ENCODE data around the gene FPR1. TPM values are rescaled to one million over a fixed set of nuclear protein-coding genes. Genes with fewer than 3 reads are reported as not detected.

FPR1 gene
- total and polyA plus RNA-seq, 2 experiments from 2014 or later = not detected

DNA sequence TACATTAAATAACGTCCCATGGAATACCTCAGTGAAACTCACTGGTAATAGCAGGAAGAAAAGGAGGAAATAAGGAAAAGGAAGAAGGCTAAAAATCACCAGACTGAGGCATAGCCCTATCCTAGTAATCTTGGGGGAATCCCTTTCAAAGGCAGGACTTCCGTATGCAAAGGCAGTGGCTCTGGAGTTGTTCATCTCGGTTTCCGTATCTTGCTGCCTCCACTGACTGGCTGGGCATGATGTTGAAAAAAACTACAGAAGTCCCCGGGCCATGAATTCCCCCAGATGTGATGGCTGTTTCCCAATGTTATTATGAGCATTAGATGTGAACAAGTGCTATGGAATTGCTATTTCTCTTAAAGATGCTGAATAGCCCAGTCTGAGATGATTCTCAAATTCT lies 14.8 kb upstream of the FPR1 start:
- DNase-seq = no peak
- Histone ChIP-seq H3F3A (ENCODE audit: insufficient read depth) (no peaks in the 10 kb centered on the region), H3K9ac (no peak overlapping the region), H3K9me3 (ENCODE audit: low read depth) (no peaks in the 10 kb centered on the region), H3K4me2 (ENCODE audit: unreplicated experiment) (no peak overlapping the region), H3K79me2 (ENCODE audit: insufficient read depth) (no peaks in the 10 kb centered on the region), H3K27me3 (replicated peaks; ENCODE audit: insufficient read depth) (peaks cover 7% of the 10 kb centered on the region; the same call in 1 of the 2 replicates), H4K20me1 (ENCODE audit: insufficient read depth) (no peaks in the 10 kb centered on the region), H3K4me3 (no peak overlapping the region), H3K9me2 (ENCODE audit: insufficient read depth) (no peaks in the 10 kb centered on the region), H2AFZ (no peak overlapping the region), H3K27ac (no peak overlapping the region), H3K36me3 (ENCODE audit: low read depth) (no peaks in the 10 kb centered on the region), H3K4me1 (ENCODE audit: insufficient read depth) (no peaks in the 10 kb centered on the region)
- TF ChIP-seq EZH2 (IDR thresholded peaks at IDR 0.05; ENCODE audit: insufficient read depth, poor library complexity, severe bottlenecking) = no peak
- no peak for TF ChIP-seq EZH2phosphoT487 (IDR thresholded peaks at IDR 0.05; ENCODE audit: insufficient read depth, low read depth)
- 32 to 36% methylated on average over 5 of the region's 5 CpGs for WGBS, 2 experiments (ENCODE audit: low coverage in 1 of 2, low lambda C conversion rate in 2 of 2, missing lambda C conversion rate in 2 of 2)
- in situ Hi-C loops (cut with MboI) = no loop called here

DNA sequence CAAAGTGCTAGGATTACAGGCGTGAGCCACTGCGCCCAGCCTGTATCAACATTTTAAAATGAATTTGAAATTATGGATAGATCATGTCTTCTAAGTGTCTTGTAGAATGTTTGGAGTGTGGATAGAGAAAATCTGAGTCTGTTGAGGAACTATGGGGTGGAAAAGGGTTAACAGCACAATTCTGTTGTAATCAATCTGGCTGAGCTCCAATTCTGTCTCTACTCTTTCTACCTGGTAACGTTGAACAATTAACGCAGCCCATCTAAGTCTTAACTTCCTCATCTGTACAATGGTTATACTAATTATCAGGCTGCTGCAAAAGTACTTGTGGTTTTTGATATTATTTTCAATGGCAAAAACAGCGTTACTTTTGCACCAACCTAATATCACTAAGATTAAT lies 13.4 kb upstream of the FPR1 start:
- Histone ChIP-seq H3K4me1 (ENCODE audit: insufficient read depth) (no peaks in the 10 kb centered on the region), H3K9me3 (ENCODE audit: low read depth) (no peaks in the 10 kb centered on the region), H2AFZ (no peak overlapping the region), H3K36me3 (ENCODE audit: low read depth) (no peaks in the 10 kb centered on the region), H3K4me3 (no peak overlapping the region), H3K27me3 (replicated peaks; ENCODE audit: insufficient read depth) (peaks cover 7% of the 10 kb centered on the region; the same call in 1 of the 2 replicates), H3K9ac (no peak overlapping the region), H3K9me2 (ENCODE audit: insufficient read depth) (no peaks in the 10 kb centered on the region), H4K20me1 (ENCODE audit: insufficient read depth) (no peaks in the 10 kb centered on the region), H3F3A (ENCODE audit: insufficient read depth) (no peaks in the 10 kb centered on the region), H3K4me2 (ENCODE audit: unreplicated experiment) (no peak overlapping the region), H3K79me2 (ENCODE audit: insufficient read depth) (no peaks in the 10 kb centered on the region), H3K27ac (no peak overlapping the region)
- TF ChIP-seq EZH2 (IDR thresholded peaks at IDR 0.05; ENCODE audit: insufficient read depth, poor library complexity, severe bottlenecking) (no peak), EZH2phosphoT487 (IDR thresholded peaks at IDR 0.05; ENCODE audit: insufficient read depth, low read depth) (no peak)
- in situ Hi-C loops (cut with MboI) = no loop called here
- DNase-seq = no peak
- WGBS, 2 experiments (ENCODE audit: low coverage in 1 of 2, low lambda C conversion rate in 2 of 2, missing lambda C conversion rate in 2 of 2) = 17 to 23% methylated on average over 5 of the region's 5 CpGs

DNA sequence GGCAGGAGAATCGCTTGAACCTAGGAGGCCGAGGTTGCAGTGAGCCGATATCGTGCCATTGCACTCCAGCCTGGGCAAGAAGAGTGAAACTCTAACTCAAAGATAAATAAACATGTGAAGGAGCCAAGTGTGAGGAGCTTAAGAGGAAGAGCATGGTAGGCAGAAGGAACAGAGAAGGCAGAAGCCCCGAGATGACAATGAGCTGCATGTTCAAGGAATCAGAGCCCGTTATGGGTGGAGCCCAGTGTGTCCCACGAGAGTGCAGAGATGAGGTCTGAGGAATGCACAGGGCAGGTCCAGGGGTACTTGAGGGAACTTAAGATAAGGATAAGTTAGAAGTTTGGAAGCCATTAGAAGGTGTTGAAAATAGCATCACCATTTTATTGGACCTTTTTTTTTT lies 10.0 kb upstream of the FPR1 start:
- no peaks in the 10 kb centered on the region for H4K20me1 ChIP-seq (ENCODE audit: insufficient read depth)
- no peak for TF ChIP-seq EZH2 (IDR thresholded peaks at IDR 0.05; ENCODE audit: insufficient read depth, poor library complexity, severe bottlenecking)
- TF ChIP-seq EZH2phosphoT487 (IDR thresholded peaks at IDR 0.05; ENCODE audit: insufficient read depth, low read depth) = no peak

DNA sequence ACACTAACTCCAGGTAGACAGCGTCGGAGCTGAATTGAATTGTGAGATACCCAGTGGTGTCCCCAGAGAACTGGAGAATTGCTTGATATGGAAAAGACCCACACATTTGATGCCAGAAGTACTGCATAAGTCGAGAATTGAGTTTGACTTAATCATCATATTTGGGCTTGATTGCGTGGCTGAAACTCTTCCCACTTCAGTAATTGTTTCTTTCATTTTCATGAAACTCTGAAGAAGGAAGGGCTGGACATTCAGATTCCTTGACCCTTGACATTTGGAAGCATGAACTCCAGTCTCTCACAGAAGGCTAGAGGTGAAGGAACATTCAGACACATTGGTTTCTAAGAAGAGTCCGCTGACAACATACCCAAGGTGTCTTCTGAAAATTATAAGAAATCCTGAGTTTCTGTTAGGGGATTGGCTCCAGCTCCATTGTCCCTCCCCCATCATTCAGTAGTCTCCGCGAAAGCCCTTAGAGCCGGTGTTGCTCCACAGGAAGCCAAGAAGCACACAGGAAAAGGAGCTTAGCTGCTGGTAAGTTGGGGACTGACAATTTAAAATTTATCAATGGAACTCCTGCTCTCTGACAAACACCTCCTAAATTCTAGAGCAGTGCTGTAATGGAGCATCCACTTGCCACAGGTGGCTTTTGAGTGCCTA lies 9.1 kb upstream of the FPR1 start, which contains the start of gene FPR2:
Gene FPR2, plus strand, starts transcription at position 484 of the 660 bp plus-strand sequence. CDS start 7,479 bp downstream, outside the sequence.
- Histone ChIP-seq H3K9ac (no peak within 1 kb of the TSS), H3K27ac (no peak within 1 kb of the TSS), H3K79me2 (ENCODE audit: insufficient read depth) (no peaks in the 10 kb centered on the region), H4K20me1 (ENCODE audit: insufficient read depth) (no peaks in the 10 kb centered on the region), H3K4me2 (ENCODE audit: unreplicated experiment) (no peak within 1 kb of the TSS), H3K9me3 (ENCODE audit: low read depth) (no peaks in the 10 kb centered on the region), H3K4me3 (no peak within 1 kb of the TSS), H3K9me2 (ENCODE audit: insufficient read depth) (no peaks in the 10 kb centered on the region), H2AFZ (no peak within 1 kb of the TSS), H3F3A (ENCODE audit: insufficient read depth) (no peaks in the 10 kb centered on the region), H3K36me3 (ENCODE audit: low read depth) (no peaks in the 10 kb centered on the region), H3K27me3 (replicated peaks; ENCODE audit: insufficient read depth) (peaks cover 7% of the 10 kb centered on the region; the same call in 1 of the 2 replicates), H3K4me1 (ENCODE audit: insufficient read depth) (no peaks in the 10 kb centered on the region)
- TF ChIP-seq EZH2 (IDR thresholded peaks at IDR 0.05; ENCODE audit: insufficient read depth, poor library complexity, severe bottlenecking) (no peak), EZH2phosphoT487 (IDR thresholded peaks at IDR 0.05; ENCODE audit: insufficient read depth, low read depth) (no peak)
- WGBS, 2 experiments (ENCODE audit: low coverage in 1 of 2, low lambda C conversion rate in 2 of 2, missing lambda C conversion rate in 2 of 2) = 46 to 50% methylated on average over 8 of the region's 8 CpGs
- in situ Hi-C loops (cut with MboI) = no loop called here
- DNase-seq = no peak

More for the DNA sequence above, 10.0 kb upstream of the FPR1 start:
- no peak overlapping the region for H3K4me2 ChIP-seq (ENCODE audit: unreplicated experiment)
- 58 to 64% methylated on average over 7 of the region's 7 CpGs for WGBS, 2 experiments (ENCODE audit: low coverage in 1 of 2, low lambda C conversion rate in 2 of 2, missing lambda C conversion rate in 2 of 2)
- in situ Hi-C loops (cut with MboI) = no loop called here
- H3K79me2 ChIP-seq (ENCODE audit: insufficient read depth) = no peaks in the 10 kb centered on the region
- no peak for DNase-seq
- H3K9ac ChIP-seq = no peak overlapping the region
- peaks cover 7% of the 10 kb centered on the region; the same call in 1 of the 2 replicates for H3K27me3 ChIP-seq (replicated peaks; ENCODE audit: insufficient read depth)
- H2AFZ ChIP-seq = no peak overlapping the region
- no peaks in the 10 kb centered on the region for H3K9me2 ChIP-seq (ENCODE audit: insufficient read depth)
- no peaks in the 10 kb centered on the region for H3K36me3 ChIP-seq (ENCODE audit: low read depth)
- H3F3A ChIP-seq (ENCODE audit: insufficient read depth) = no peaks in the 10 kb centered on the region
- no peak overlapping the region for H3K4me3 ChIP-seq
- no peaks in the 10 kb centered on the region for H3K9me3 ChIP-seq (ENCODE audit: low read depth)
- H3K27ac ChIP-seq = no peak overlapping the region
- no peaks in the 10 kb centered on the region for H3K4me1 ChIP-seq (ENCODE audit: insufficient read depth)

Data from GM23248 (cell line).